WTC11 (cell line): ENCODE results near the gene SH3RF2. TPM values are rescaled to one million over a fixed set of nuclear protein-coding genes. Genes with fewer than 3 reads are reported as not detected.

Experiments
- ATAC-seq: fragments of 200-7000 bp; cut with Tn5 transposase; 2 replicates; pipeline ENCODE4 v1.10.0; 2021; ENCODE audit warnings: mild to moderate bottlenecking, moderate library complexity
- CTCF ChIA-PET: fragments of 300-600 bp; sonication (Branson Sonifier 250); formaldehyde crosslinking; loops from one replicate; lab custom pipeline; 2021; ENCODE audit warnings: antibody characterized with exemption; lab: Charles Lee
- POLR2A ChIA-PET: fragments of 350-600 bp; sonication (Branson Sonifier 250); formaldehyde crosslinking; loops from one replicate; lab custom pipeline; 2021; ENCODE audit warnings: antibody characterized with exemption; lab: Charles Lee
- DNase-seq: peaks from one replicate; pipeline ENCODE4 v3.0.0; 2021; ENCODE audit warnings: low spot score
- H3K27ac Mint-ChIP-seq: 2 replicates; pipeline ENCODE4 v1.8.0; 2021; ENCODE audit warnings: mixed read lengths
- H3K27me3 Mint-ChIP-seq: 2 replicates; pipeline ENCODE4 v1.8.0; 2021; ENCODE audit warnings: low read depth, mild to moderate bottlenecking, moderate library complexity, mixed read lengths
- H3K36me3 Mint-ChIP-seq: 2 replicates; pipeline ENCODE4 v1.8.0; 2021; ENCODE audit warnings: mixed read lengths
- H3K4me1 Mint-ChIP-seq: 2 replicates; pipeline ENCODE4 v1.8.0; 2022; ENCODE audit warnings: mixed read lengths
- H3K4me3 Mint-ChIP-seq: 2 replicates; pipeline ENCODE4 v1.8.0; 2021; ENCODE audit warnings: mild to moderate bottlenecking, moderate library complexity, mixed read lengths
- H3K9me3 Mint-ChIP-seq: 2 replicates; pipeline ENCODE4 v1.8.0; 2021; ENCODE audit warnings: mixed read lengths
- ARID4B ChIP-seq: sonication (generic); formaldehyde crosslinking; IDR thresholded peaks from 2 replicates; pipeline ENCODE4 v1.8.0; 2023; ENCODE audit warnings: missing genetic modification reagents, mild to moderate bottlenecking, borderline replicate concordance
- FOXP1 ChIP-seq: sonication (generic); formaldehyde crosslinking; IDR thresholded peaks from 2 replicates; pipeline ENCODE4 v1.8.0; 2022; ENCODE audit warnings: missing genetic modification reagents, mild to moderate bottlenecking, moderate library complexity, borderline replicate concordance
- IRF2 ChIP-seq: sonication (generic); formaldehyde crosslinking; IDR thresholded peaks from 2 replicates; pipeline ENCODE4 v1.8.0; 2022; ENCODE audit warnings: low read depth, missing genetic modification reagents, borderline replicate concordance
- NR1H2 ChIP-seq: sonication (generic); formaldehyde crosslinking; IDR thresholded peaks from 2 replicates; pipeline ENCODE4 v1.9.0; 2021; ENCODE audit warnings: mild to moderate bottlenecking, moderate library complexity, missing genetic modification reagents
- NR3C1 ChIP-seq: sonication (generic); formaldehyde crosslinking; conservative IDR thresholded peaks from 2 replicates; pipeline ENCODE4 v1.8.1; 2023; ENCODE audit warnings: low read depth, mild to moderate bottlenecking, missing genetic modification reagents
- PRRX2 ChIP-seq: fragments of 250-450 bp; sonication (Bioruptor Pico); IDR thresholded peaks from 2 replicates; pipeline ENCODE4 v1.8.0; 2021; ENCODE audit warnings: mild to moderate bottlenecking
- RELA ChIP-seq: sonication (generic); formaldehyde crosslinking; IDR thresholded peaks from 2 replicates; pipeline ENCODE4 v1.8.1; 2022; ENCODE audit warnings: missing genetic modification reagents, mild to moderate bottlenecking, borderline replicate concordance
- RORB ChIP-seq: fragments of 250-450 bp; sonication (Bioruptor Pico); IDR thresholded peaks from 2 replicates; pipeline ENCODE4 v1.9.0; 2021; ENCODE audit warnings: mild to moderate bottlenecking
- ZBTB21 ChIP-seq: sonication (generic); formaldehyde crosslinking; IDR thresholded peaks from 2 replicates; pipeline ENCODE4 v1.8.1; 2023; ENCODE audit warnings: mild to moderate bottlenecking, missing genetic modification reagents, borderline replicate concordance
- ZNF317 ChIP-seq: sonication (generic); formaldehyde crosslinking; IDR thresholded peaks from 2 replicates; pipeline ENCODE4 v1.8.1; 2023; ENCODE audit warnings: low read depth, mild to moderate bottlenecking, moderate library complexity, missing genetic modification reagents, borderline replicate concordance
- ZNF425 ChIP-seq: fragments of 250-450 bp; sonication (Bioruptor Pico); conservative IDR thresholded peaks from 2 replicates; pipeline ENCODE4 v1.9.0; 2021; ENCODE audit warnings: mild to moderate bottlenecking
- total RNA-seq: library from RNA; stranded (reverse); gene quantifications from 3 replicates; pipeline ENCODE4 v1.2.3, GENCODE V29; 2021
- TF ChIP-seq, protein P1 (sequence below): sonication (generic); formaldehyde crosslinking; IDR thresholded peaks from 2 replicates; pipeline ENCODE4 v1.8.1; 2023; ENCODE audit warnings: mild to moderate bottlenecking, missing genetic modification reagents
- TF ChIP-seq, protein P2 (sequence below): sonication (generic); formaldehyde crosslinking; IDR thresholded peaks from 2 replicates; pipeline ENCODE4 v1.8.1; 2023; ENCODE audit warnings: mild to moderate bottlenecking, missing genetic modification reagents, moderate library complexity
- TF ChIP-seq, protein P3 (sequence below): sonication (generic); formaldehyde crosslinking; IDR thresholded peaks from 2 replicates; pipeline ENCODE4 v1.8.1; 2022; ENCODE audit warnings: low read depth, mild to moderate bottlenecking, moderate library complexity, missing genetic modification reagents, borderline replicate concordance
- TF ChIP-seq, protein P4 (sequence below): fragments of 250-450 bp; sonication (Bioruptor Pico); IDR thresholded peaks from 2 replicates; pipeline ENCODE4 v1.9.0; 2021; ENCODE audit warnings: moderate library complexity, mild to moderate bottlenecking, inconsistent platforms, borderline replicate concordance
- TF ChIP-seq, protein P5 (sequence below): fragments of 250-450 bp; sonication (Bioruptor Pico); IDR thresholded peaks from 2 replicates; pipeline ENCODE4 v1.9.0; 2021; ENCODE audit warnings: mild to moderate bottlenecking

SH3RF2 gene
- total RNA-seq, 1 experiment from 2014 or later, result 0.83 TPM

DNA sequence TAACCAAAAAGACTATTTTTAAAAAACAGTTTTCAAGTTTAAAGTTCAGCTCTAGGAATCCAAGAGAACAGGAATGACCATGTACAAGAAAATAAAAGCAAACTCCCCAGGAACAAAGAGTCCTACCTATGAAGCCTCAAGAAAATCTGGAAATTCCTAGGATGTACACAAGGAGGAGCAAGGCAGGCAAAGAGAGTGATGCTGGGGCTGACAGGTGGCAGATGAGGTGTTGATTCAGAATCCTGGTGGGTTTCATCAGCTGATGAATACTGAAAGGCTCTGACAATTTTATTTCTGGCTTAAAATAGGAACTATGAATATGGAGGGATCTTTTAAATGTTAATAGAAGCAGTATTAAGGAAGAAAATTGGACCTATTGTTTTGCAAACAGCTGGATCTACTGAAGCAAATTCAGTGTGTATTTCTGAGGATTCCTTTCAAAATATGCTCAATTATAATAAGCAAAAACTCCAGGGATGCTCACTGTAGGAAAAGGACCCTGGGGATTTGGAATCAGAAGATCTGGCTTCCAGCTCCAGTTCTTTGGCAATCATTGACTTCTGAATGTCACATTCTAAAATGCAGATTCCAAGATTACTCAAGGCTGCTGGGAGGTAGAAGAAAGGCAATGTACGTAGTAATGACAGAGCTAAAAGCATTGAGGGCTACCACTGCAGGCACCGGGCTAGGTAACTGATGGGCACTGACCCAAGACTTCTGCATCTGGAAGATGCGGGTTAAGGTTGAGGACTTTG is 28.0 kb upstream of the SH3RF2 start:
- no peak for TF ChIP-seq FOXP1 (CRISPR knock-in tag)
- TF ChIP-seq RELA (CRISPR knock-in tag), result no peak
- TF ChIP-seq, all 79 proteins: peak for 0
- ChIA-PET POLR2A (no interaction called here), CTCF (interaction anchor here (0.7 to 2.8 kb wide), 13 partner anchors 10 to 211 kb away, joined by 3 to 20 read pairs (median 4); no protein-coding TSS in a partner anchor)
- no peak overlapping the region for H3K27ac Mint-ChIP-seq
- H3K27me3 Mint-ChIP-seq, result no peaks in the 10 kb centered on the region; the same call in 1 of the 2 replicates
- H3K4me1 Mint-ChIP-seq, result peaks cover 4% of the 10 kb centered on the region
- H3K4me3 Mint-ChIP-seq, result no peak overlapping the region
- no peaks in the 10 kb centered on the region for H3K36me3 Mint-ChIP-seq
- ATAC-seq (peak; percentile 74), DNase-seq (no peak)
- no peaks in the 10 kb centered on the region for H3K9me3 Mint-ChIP-seq

DNA sequence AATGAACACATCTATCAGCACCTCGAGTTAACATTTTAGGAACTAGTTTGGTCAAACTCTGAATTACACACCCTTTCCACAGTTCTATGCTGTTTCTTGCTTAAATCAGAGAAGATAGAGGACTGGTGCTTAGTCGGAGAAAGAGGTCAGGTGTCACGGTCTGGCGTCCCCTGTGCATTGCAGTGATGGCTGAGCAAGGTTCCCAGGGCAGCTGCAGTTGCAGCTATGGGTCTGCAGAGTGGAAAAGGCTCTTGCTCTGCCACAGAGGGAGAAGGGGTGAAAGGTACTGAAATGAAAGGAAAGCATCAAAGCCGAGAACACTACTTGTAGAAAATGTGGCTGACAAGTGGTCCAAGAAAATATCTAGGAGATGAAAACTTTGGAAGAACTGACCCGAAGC is 25.2 kb upstream of the SH3RF2 start:
- H3K27me3 Mint-ChIP-seq, result no peaks in the 10 kb centered on the region; the same call in 1 of the 2 replicates
- ChIA-PET POLR2A (no interaction called here), CTCF (no interaction called here)
- DNase-seq (no peak), ATAC-seq (peak; percentile 24; the same call in 1 of the 2 replicates)
- no peaks in the 10 kb centered on the region for H3K9me3 Mint-ChIP-seq
- no peak overlapping the region for H3K4me3 Mint-ChIP-seq
- peaks cover 4% of the 10 kb centered on the region for H3K4me1 Mint-ChIP-seq
- no peaks in the 10 kb centered on the region for H3K36me3 Mint-ChIP-seq
- no peak overlapping the region for H3K27ac Mint-ChIP-seq
- TF ChIP-seq IRF2 (no peak), ZBTB21 (CRISPR knock-in tag) (no peak), ARID4B (CRISPR knock-in tag) (no peak), ZNF317 (CRISPR knock-in tag) (no peak), NR1H2 (CRISPR knock-in tag) (no peak), PRRX2 (CRISPR knock-in tag) (no peak), NR3C1 (no peak), RORB (no peak), ZNF425 (no peak)
- TF ChIP-seq, protein P1, sequence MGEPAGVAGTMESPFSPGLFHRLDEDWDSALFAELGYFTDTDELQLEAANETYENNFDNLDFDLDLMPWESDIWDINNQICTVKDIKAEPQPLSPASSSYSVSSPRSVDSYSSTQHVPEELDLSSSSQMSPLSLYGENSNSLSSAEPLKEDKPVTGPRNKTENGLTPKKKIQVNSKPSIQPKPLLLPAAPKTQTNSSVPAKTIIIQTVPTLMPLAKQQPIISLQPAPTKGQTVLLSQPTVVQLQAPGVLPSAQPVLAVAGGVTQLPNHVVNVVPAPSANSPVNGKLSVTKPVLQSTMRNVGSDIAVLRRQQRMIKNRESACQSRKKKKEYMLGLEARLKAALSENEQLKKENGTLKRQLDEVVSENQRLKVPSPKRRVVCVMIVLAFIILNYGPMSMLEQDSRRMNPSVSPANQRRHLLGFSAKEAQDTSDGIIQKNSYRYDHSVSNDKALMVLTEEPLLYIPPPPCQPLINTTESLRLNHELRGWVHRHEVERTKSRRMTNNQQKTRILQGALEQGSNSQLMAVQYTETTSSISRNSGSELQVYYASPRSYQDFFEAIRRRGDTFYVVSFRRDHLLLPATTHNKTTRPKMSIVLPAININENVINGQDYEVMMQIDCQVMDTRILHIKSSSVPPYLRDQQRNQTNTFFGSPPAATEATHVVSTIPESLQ (CRISPR knock-in tag), result no peak
- TF ChIP-seq, protein P2, sequence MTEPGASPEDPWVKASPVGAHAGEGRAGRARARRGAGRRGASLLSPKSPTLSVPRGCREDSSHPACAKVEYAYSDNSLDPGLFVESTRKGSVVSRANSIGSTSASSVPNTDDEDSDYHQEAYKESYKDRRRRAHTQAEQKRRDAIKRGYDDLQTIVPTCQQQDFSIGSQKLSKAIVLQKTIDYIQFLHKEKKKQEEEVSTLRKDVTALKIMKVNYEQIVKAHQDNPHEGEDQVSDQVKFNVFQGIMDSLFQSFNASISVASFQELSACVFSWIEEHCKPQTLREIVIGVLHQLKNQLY (CRISPR knock-in tag), result no peak
- TF ChIP-seq, protein P3, sequence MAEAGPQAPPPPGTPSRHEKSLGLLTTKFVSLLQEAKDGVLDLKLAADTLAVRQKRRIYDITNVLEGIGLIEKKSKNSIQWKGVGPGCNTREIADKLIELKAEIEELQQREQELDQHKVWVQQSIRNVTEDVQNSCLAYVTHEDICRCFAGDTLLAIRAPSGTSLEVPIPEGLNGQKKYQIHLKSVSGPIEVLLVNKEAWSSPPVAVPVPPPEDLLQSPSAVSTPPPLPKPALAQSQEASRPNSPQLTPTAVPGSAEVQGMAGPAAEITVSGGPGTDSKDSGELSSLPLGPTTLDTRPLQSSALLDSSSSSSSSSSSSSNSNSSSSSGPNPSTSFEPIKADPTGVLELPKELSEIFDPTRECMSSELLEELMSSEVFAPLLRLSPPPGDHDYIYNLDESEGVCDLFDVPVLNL, result no peak
- TF ChIP-seq, protein P4, sequence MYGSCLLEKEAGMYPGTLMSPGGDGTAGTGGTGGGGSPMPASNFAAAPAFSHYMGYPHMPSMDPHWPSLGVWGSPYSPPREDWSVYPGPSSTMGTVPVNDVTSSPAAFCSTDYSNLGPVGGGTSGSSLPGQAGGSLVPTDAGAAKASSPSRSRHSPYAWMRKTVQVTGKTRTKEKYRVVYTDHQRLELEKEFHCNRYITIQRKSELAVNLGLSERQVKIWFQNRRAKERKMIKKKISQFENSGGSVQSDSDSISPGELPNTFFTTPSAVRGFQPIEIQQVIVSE (CRISPR knock-in tag), result no peak
- TF ChIP-seq, protein P5, sequence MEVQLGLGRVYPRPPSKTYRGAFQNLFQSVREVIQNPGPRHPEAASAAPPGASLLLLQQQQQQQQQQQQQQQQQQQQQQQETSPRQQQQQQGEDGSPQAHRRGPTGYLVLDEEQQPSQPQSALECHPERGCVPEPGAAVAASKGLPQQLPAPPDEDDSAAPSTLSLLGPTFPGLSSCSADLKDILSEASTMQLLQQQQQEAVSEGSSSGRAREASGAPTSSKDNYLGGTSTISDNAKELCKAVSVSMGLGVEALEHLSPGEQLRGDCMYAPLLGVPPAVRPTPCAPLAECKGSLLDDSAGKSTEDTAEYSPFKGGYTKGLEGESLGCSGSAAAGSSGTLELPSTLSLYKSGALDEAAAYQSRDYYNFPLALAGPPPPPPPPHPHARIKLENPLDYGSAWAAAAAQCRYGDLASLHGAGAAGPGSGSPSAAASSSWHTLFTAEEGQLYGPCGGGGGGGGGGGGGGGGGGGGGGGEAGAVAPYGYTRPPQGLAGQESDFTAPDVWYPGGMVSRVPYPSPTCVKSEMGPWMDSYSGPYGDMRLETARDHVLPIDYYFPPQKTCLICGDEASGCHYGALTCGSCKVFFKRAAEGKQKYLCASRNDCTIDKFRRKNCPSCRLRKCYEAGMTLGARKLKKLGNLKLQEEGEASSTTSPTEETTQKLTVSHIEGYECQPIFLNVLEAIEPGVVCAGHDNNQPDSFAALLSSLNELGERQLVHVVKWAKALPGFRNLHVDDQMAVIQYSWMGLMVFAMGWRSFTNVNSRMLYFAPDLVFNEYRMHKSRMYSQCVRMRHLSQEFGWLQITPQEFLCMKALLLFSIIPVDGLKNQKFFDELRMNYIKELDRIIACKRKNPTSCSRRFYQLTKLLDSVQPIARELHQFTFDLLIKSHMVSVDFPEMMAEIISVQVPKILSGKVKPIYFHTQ (CRISPR knock-in tag), result no peak
